RCC 7860 (cell line): ENCODE data around the gene ALG6.

Experiments used
- DNase-seq: peaks from one replicate; pipeline ENCODE4 v3.0.0-alpha.2; 2015; ENCODE audit warnings: low spot score
- FAIRE-seq: peaks from 2 replicates; lab custom pipeline; 2012; peaks lifted over from hg19 to GRCh38; lab: Jason Lieb, UNC

ALG6 gene

GRCh38 chr1:63487336-63488065 lies 120.1 kb downstream of the ALG6 start:
- DNase-seq (no peak), FAIRE-seq (no peak)
